OCI-LY7 (cell line): ENCODE data around the gene ZFP90. TPM values are rescaled to one million over a fixed set of nuclear protein-coding genes. Genes with fewer than 3 reads are reported as not detected.

Source experiments
- BruUV-seq: library from RNA; stranded (reverse); fragments of 400-500 nt; replicated peaks from 2 replicates; lab custom pipeline; 2021; lab: Mats Ljungman, UMichigan
- CTCF ChIA-PET: fragments of 300-600 bp; sonication (Branson Sonifier 250); formaldehyde crosslinking; loops from one replicate; lab custom pipeline; 2022; ENCODE audit warnings: antibody characterized with exemption; ENCODE audit not compliant: unreplicated experiment; lab: Charles Lee
- POLR2A ChIA-PET: fragments of 300-600 bp; sonication (Branson Sonifier 250); formaldehyde crosslinking; loops from one replicate; lab custom pipeline; 2022; ENCODE audit warnings: antibody characterized with exemption; lab: Charles Lee
- DNase-seq: peaks from one replicate; pipeline ENCODE4 v3.0.0-alpha.2; 2015; ENCODE audit warnings: low spot score
- H2AFZ ChIP-seq: fragments of 200-600 bp; sonication (generic), shearing (Covaris generic); 2 replicates; pipeline ENCODE4 v1.6.1; 2014; ENCODE audit warnings: mild to moderate bottlenecking, antibody characterized with exemption, low read length, moderate library complexity
- H3K27ac ChIP-seq: fragments of 200-600 bp; sonication (generic); 2 replicates; pipeline ENCODE4 v1.5.1; 2014; ENCODE audit warnings: mixed run types, low read depth, mild to moderate bottlenecking, moderate library complexity, low read length, inconsistent platforms; ENCODE audit not compliant: poor library complexity, severe bottlenecking
- H3K36me3 ChIP-seq: fragments of 200-600 bp; sonication (generic); 2 replicates; pipeline ENCODE4 v1.6.1; 2014; ENCODE audit warnings: mild to moderate bottlenecking, antibody characterized with exemption, low read length, moderate library complexity, mixed read lengths; ENCODE audit not compliant: insufficient read depth
- H3K4me1 ChIP-seq: fragments of 200-600 bp; sonication (generic); 2 replicates; pipeline ENCODE4 v1.5.1; 2014; ENCODE audit warnings: mild to moderate bottlenecking, low read length; ENCODE audit not compliant: insufficient read depth, poor library complexity, severe bottlenecking
- H3K4me2 ChIP-seq: fragments of 200-600 bp; sonication (generic); 2 replicates; pipeline ENCODE4 v1.6.1; 2014; ENCODE audit warnings: mild to moderate bottlenecking, low read length
- H3K4me3 ChIP-seq: fragments of 200-600 bp; sonication (generic); 2 replicates; pipeline ENCODE4 v1.5.1; 2014; ENCODE audit warnings: mild to moderate bottlenecking, low read depth, low read length; ENCODE audit not compliant: poor library complexity, severe bottlenecking
- H3K79me2 ChIP-seq: fragments of 200-600 bp; sonication (generic); 2 replicates; pipeline ENCODE4 v1.6.1; 2016; ENCODE audit warnings: low read depth, mild to moderate bottlenecking, low read length, moderate library complexity, mixed read lengths; ENCODE audit not compliant: insufficient read depth
- H3K9me2 ChIP-seq: fragments of 200-600 bp; sonication (generic); 2 replicates; pipeline ENCODE4 v1.6.1; 2016; ENCODE audit warnings: mild to moderate bottlenecking, low read length, mixed read lengths; ENCODE audit not compliant: insufficient read depth
- H3K9me3 ChIP-seq: fragments of 200-600 bp; sonication (generic); 2 replicates; pipeline ENCODE4 v1.6.1; 2014; ENCODE audit warnings: mild to moderate bottlenecking, mixed run types, low read length, mixed read lengths
- H4K20me1 ChIP-seq: fragments of 200-600 bp; sonication (generic); 2 replicates; pipeline ENCODE4 v1.6.1; 2014; ENCODE audit warnings: mild to moderate bottlenecking, antibody characterized with exemption, low read length, moderate library complexity, mixed read lengths; ENCODE audit not compliant: insufficient read depth
- CTCF ChIP-seq: fragments of 200-600 bp; sonication (generic); conservative IDR thresholded peaks from 2 replicates; pipeline ENCODE4 v1.5.1; 2014; ENCODE audit warnings: mild to moderate bottlenecking, antibody characterized with exemption, low read length, moderate library complexity, mixed read lengths
- EZH2phosphoT487 ChIP-seq: fragments of 200-600 bp; sonication (generic); IDR thresholded peaks from 2 replicates; pipeline ENCODE4 v1.6.1; 2018; ENCODE audit warnings: low read depth, borderline replicate concordance, mild to moderate bottlenecking, mixed run types, antibody characterized with exemption, low read length, moderate library complexity, mixed read lengths
- intact Hi-C: fragments of 100-400 bp; cut with micrococcal nuclease; formaldehyde crosslinking; loops from one replicate; pipeline ENCODE4 v1.10.0; 2022; ENCODE audit not compliant: unreplicated experiment
- total RNA-seq, 2 experiments: library from RNA; depleted of rRNA in 1 of 2; stranded (reverse); fragments of >200 nt in 1 of 2; shearing (Covaris generic) in 1 of 2; gene quantifications; 2 replicates each; pipeline ENCODE4 v1.2.3, GENCODE V29; 2014 to 2022

The ZFP90 gene
- total RNA-seq, 2 experiments from 2014 or later: 14.1 to 27.0 TPM

GRCh38 chr16:68512742-68513141 is 26.3 kb upstream of the ZFP90 start:
- intact Hi-C loops: no loop called here
- POLR2A ChIA-PET: interaction anchor here (0.7 to 1.2 kb wide), 2 partner anchors 43 to 620 kb away, joined by 3 read pairs; no protein-coding TSS in a partner anchor
- no peaks in the 10 kb centered on the region for H3K9me2 ChIP-seq

GRCh38 chr16:68514511-68514910 is 24.6 kb upstream of the ZFP90 start:
- ChIA-PET CTCF (no interaction called here), POLR2A (no interaction called here)
- intact Hi-C loops: no loop called here
- peaks cover 11% of the 10 kb centered on the region for H3K4me1 ChIP-seq
- no peak overlapping the region for H3K27ac ChIP-seq
- no peaks in the 10 kb centered on the region for H3K9me3 ChIP-seq
- H3K36me3 ChIP-seq: no peaks in the 10 kb centered on the region
- no peak for TF ChIP-seq CTCF
- TF ChIP-seq EZH2phosphoT487: no peak
- H3K4me2 ChIP-seq: no peak overlapping the region
- H3K79me2 ChIP-seq: no peaks in the 10 kb centered on the region
- BruUV-seq: no TSS peak
- DNase-seq: no peak
- no peaks in the 10 kb centered on the region for H4K20me1 ChIP-seq
- no peaks in the 10 kb centered on the region for H3K9me2 ChIP-seq
- no peak overlapping the region for H3K4me3 ChIP-seq
- no peak overlapping the region for H2AFZ ChIP-seq

More at GRCh38 chr16:68512742-68513141, 26.3 kb upstream of the ZFP90 start:
- Histone ChIP-seq H3K36me3 (no peaks in the 10 kb centered on the region), H3K4me1 (peaks cover 5% of the 10 kb centered on the region), H4K20me1 (no peaks in the 10 kb centered on the region), H2AFZ (no peak overlapping the region), H3K79me2 (no peaks in the 10 kb centered on the region), H3K27ac (no peak overlapping the region), H3K9me3 (no peaks in the 10 kb centered on the region), H3K4me3 (no peak overlapping the region), H3K4me2 (no peak overlapping the region)
- CTCF ChIA-PET: no interaction called here
- TF ChIP-seq CTCF (no peak), EZH2phosphoT487 (no peak)
- DNase-seq: no peak
- no TSS peak for BruUV-seq

GRCh38 chr16:68517606-68518166 is 21.4 kb upstream of the ZFP90 start:
- BruUV-seq: no TSS peak
- TF ChIP-seq CTCF (no peak), EZH2phosphoT487 (no peak)
- ChIA-PET CTCF (no interaction called here), POLR2A (interaction anchor here (0.7 kb wide), 1 partner anchor 10 kb away, joined by 5 read pairs; no protein-coding TSS in a partner anchor)
- Histone ChIP-seq H3K4me2 (peak overlapping the region; percentile 39), H3K27ac (no peak overlapping the region), H3K36me3 (no peaks in the 10 kb centered on the region), H3K9me3 (no peaks in the 10 kb centered on the region), H4K20me1 (no peaks in the 10 kb centered on the region), H3K4me1 (peaks cover 15% of the 10 kb centered on the region), H2AFZ (peak overlapping the region; percentile 52; the same call in 1 of the 2 replicates), H3K79me2 (no peaks in the 10 kb centered on the region), H3K4me3 (no peak overlapping the region), H3K9me2 (no peaks in the 10 kb centered on the region)
- DNase-seq: no peak
- intact Hi-C loops: no loop called here
